Right kidney (tissue), 1 donor: Measurements from ENCODE around the gene TGDS.

ENCODE experiments used
- DNase-seq: peaks from one replicate; pipeline ENCODE4 v3.0.0-alpha.2; 2016

Gene TGDS

GRCh38 chr13:94601446-94602431, 5.8 kb upstream of the TGDS start, which contains the start of gene GPR180:
Gene GPR180, plus strand, starts transcription at chr13:94601857. Its CDS starts 71 bp downstream, at chr13:94601928.
- peak; percentile 98 for DNase-seq

DNA sequence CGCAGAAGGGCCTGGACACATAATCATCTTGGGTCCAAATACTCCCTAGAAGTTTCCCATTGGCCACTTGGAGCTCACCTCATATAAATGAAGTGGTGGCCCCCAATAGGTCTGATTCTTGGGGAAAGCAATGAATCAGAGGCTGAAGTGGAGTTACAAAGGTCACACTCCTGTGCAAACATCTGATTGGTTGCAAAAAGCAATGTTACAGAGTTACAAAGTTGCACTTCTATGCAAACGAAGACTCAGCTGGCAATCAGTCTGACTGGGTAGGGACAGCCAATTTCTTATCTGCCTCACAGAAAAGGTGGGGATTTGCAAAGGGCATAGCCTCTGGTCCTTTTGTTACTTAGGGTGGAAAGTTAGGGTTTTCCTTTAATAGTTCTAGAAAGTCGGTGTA, 3.9 kb upstream of the TGDS start:
- no peak for DNase-seq

DNA sequence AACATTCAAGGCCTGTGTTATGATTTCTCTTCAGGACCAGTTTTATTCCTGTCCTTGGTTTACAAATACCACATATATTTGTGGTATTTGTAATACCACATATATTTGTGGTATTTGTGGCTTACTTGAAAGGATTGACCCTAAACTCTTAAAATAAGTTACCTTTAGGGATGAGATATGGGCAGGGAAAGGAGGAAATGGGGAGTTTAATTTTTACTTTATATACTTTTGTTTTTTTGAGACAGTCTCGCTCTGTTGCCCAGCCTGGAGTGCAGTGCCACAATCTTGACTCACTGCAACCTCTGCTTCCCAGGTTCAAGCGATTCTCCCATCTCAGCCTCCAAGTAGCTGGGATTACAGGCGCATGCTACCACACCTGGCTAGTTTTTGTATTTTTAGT, 2.3 kb upstream of the TGDS start:
- DNase-seq: no peak

- no peak for DNase-seq
These were observed 621 bp upstream of the TGDS start for GRCh38 chr13:94596575-94596971.

DNA sequence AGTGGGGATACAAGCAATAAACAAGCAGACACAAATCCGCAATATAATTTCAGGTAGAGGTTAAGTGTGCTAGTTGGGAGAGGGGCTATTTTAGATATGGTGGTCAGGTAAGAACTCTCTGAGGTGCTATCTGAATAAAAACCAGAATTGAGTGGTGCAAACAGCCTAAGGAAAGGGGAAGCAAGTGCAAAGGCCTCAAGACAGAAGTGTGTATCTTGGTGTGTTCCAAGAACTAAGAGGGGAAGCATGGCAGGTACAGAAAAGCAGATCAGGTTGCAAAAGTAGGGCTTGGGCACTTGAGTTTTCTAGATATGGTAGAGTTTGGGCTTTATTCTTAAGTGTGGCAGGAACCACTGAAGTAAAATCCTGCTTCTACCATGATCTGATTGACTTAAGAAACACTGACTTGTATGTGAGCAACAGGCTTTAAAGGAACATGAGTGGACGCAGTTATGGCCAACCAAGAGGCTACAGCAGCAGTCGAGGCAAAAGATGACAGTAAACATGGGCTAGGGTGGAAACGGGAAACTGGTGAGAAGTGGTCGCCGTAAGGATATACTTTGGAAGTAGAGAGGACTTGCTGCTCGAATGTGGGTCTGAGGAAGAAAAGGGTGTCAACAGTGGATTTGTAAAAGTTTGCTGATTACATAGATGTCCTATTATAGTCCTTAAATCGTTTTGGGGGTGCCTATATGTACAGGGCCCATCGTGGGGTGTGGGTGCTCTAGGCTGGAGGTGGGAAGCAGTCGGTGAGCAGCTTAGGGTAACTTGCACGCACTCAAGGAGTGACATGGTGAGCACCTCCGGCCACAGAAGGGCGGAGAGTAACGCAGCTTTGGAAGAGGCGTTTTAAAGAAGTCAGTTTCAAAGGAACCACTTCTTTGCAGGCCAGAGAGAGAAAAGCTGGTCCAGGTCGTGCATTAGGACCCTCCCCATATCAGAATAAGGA, 677 bp downstream of the TGDS start:
- no peak for DNase-seq

GRCh38 chr13:94590744-94591143, 5.2 kb downstream of the TGDS start:
- no peak for DNase-seq

GRCh38 chr13:94588541-94588940, 7.4 kb downstream of the TGDS start:
- DNase-seq: no peak

- no peak for DNase-seq
These were observed 9.6 kb downstream of the TGDS start for GRCh38 chr13:94586371-94586770.

GRCh38 chr13:94585543-94586101, 10.3 kb downstream of the TGDS start:
- no peak for DNase-seq

DNA sequence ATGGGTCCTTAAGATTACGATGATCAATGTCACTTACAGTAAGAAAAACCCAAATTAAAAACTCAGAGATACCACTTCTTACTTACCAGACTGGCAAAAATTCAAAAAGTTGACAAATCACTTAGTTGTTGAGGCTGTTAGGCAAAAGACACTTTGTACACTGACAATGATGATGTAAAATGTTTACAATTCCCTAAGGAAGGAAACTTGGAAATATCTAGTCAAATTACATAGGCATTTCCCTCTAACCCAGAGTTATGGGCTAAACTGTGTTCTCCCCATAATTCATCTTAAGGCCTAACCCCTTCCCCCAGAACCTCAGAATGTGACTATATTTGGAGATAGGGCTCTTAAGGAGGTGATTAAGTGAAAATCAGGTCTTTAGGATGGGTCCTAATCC, 12.0 kb downstream of the TGDS start:
- DNase-seq: no peak

GRCh38 chr13:94579063-94579462, 16.9 kb downstream of the TGDS start:
- no peak for DNase-seq

- no peak for DNase-seq
These were observed 26.3 kb downstream of the TGDS start for GRCh38 chr13:94569615-94570014.

- no peak for DNase-seq
These were observed 27.5 kb downstream of the TGDS start for GRCh38 chr13:94568443-94568842.

DNA sequence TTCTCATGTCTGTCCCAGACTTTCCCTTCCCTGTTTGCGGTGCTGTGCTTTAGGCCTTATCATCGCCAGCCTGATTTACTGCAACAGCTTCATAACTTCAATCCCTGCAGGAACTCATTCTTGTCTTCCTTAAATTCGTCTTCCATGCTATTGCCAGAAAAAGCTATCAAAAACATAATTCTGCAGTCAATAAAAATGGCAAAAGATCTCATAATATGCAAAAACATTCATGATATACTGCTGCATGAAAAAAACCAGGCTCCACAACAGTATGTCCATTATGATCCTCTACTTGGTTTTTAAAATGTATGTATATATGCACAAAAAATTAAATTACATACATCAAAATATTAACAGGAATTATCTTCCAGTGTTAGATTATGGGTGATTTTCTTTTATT, 28.4 kb downstream of the TGDS start:
- DNase-seq: no peak

GRCh38 chr13:94561126-94561525, 34.8 kb downstream of the TGDS start:
- DNase-seq: no peak

GRCh38 chr13:94560116-94560515, 35.8 kb downstream of the TGDS start:
- no peak for DNase-seq

DNA sequence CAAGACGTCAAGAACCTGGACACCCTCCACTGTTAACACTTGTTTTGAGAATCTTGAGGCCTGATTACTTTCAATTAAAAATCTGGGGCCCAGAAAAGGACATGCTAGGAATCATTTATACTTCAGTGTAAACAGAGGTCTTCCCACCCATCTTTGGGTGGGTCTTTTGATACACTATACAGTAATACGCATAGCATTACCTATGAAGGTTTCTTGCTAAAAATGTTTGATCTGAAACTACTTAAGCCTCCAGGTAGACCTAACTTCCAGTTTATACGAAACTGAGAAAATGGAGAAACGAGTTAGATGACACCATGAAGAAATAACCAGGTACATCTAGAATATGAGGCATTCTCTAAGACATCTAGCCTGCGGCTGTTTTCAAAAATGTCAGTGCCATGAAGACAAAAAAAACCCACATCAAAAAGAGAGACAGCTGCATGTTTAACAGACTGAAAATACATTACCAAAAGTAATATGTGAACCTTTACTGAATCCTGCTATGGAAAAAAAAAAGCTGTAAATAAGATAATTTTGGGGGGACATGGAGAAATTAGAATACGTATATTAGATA, 36.6 kb downstream of the TGDS start:
- DNase-seq: no peak

- no peak for DNase-seq
These were observed 37.2 kb downstream of the TGDS start for GRCh38 chr13:94558716-94559115.

- DNase-seq: no peak
These were observed 38.2 kb downstream of the TGDS start for GRCh38 chr13:94557684-94558235.

- DNase-seq: no peak
These were observed 39.3 kb downstream of the TGDS start for GRCh38 chr13:94556621-94557020.

DNA sequence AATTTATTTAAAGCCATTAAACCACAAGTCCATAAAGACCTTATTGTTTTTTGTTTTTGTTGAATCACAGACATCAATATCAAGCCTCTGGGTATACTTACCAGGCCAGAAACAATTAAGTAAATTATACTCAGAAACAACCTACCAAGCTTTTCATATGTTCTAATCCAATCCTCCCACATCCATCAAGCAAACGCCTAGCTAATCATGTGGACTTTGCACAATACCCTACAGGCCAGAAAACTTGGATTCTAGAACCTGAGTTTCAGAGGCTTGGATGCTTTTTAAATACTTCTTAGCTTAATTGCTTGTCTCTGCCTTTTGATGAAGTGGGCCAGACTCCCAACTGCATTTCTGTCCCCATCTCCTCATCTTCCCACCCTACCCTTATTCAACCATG, 39.9 kb downstream of the TGDS start:
- DNase-seq: no peak

DNA sequence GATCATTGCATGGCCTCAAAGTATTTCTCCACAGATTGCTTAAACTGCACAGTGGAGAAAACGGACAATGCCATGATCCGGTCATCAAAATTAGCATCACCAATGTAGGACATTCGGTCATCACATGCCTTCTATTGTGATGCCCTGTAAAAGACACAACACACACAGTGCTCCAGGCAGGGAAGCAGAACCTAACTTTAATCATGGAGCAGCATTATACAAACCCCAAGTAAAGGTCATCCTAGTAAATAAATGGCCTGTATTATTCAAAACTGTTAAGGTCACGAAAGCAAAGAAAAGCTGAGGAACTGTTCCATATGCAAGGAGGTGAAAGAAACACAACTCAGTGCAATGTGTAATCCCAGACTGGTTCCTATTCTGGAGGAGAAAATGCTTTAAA, 42.2 kb downstream of the TGDS start:
- DNase-seq: no peak
